Keratinocyte (primary cell): Measurements from ENCODE around the gene CBY2.

ENCODE experiments used
- EZH2 ChIP-seq: IDR thresholded peaks from one replicate; pipeline ENCODE4 v1.6.1; 2012; ENCODE audit warnings: inconsistent platforms, mild to moderate bottlenecking, low read length, moderate library complexity
- TF ChIP-seq, protein P1 (sequence below), 3 experiments: IDR thresholded peaks in 1 of 3; conservative IDR thresholded peaks in 1 of 3; optimal IDR thresholded peaks in 1 of 3; 2 replicates in 2 of 3; 3 replicates in 1 of 3; pipeline versions ENCODE3 to v1.5.1; 2011; ENCODE audit warnings: low read length in 3 of 3, mild to moderate bottlenecking in 3 of 3, moderate library complexity in 2 of 3, control low read depth in 1 of 3, inconsistent platforms in 1 of 3; ENCODE audit not compliant: insufficient read depth in 2 of 3; ENCODE audit errors: extremely low read depth in 1 of 3

DNA sequence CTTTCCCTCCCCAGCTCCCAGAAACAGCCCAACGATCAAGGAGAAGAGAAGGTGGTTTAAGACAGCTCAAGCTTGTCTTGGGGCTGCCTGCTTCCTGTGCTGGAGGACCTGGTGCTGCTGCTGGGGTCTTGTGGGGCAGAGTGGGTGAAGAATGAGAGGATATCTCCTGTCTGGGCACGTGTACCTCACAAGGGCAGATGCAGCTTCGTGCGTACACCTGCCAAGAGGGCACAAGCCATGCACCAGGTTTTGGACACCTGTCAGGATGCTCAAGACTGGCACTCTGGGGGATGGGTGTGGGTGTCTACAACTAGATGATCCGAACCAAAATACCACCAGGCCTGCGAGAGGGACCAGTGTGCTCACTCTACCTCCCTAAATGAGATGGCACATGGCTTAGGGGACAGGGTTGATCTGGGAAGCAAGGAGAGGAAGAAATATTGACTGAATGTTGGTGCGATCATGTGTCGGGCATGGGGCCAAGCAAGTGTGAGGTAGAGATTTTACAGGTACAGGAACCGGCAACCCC is 2.2 kb downstream of the CBY2 start:
- TF ChIP-seq, protein P1, sequence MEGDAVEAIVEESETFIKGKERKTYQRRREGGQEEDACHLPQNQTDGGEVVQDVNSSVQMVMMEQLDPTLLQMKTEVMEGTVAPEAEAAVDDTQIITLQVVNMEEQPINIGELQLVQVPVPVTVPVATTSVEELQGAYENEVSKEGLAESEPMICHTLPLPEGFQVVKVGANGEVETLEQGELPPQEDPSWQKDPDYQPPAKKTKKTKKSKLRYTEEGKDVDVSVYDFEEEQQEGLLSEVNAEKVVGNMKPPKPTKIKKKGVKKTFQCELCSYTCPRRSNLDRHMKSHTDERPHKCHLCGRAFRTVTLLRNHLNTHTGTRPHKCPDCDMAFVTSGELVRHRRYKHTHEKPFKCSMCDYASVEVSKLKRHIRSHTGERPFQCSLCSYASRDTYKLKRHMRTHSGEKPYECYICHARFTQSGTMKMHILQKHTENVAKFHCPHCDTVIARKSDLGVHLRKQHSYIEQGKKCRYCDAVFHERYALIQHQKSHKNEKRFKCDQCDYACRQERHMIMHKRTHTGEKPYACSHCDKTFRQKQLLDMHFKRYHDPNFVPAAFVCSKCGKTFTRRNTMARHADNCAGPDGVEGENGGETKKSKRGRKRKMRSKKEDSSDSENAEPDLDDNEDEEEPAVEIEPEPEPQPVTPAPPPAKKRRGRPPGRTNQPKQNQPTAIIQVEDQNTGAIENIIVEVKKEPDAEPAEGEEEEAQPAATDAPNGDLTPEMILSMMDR (optimal IDR thresholded peaks at IDR 0.05 in 1 of 3, IDR thresholded peaks at IDR 0.05 in 1 of 3, conservative IDR thresholded peaks at IDR 0.05 in 1 of 3; ENCODE audit: extremely low read depth in 1 of 3, insufficient read depth in 2 of 3, low read length in 3 of 3) = no peak
- no peak for TF ChIP-seq EZH2
